ENCODE results near the gene CCDC40. TPM values are rescaled to one million over a fixed set of nuclear protein-coding genes. Genes with fewer than 3 reads are reported as not detected.

Gene CCDC40
- total and polyA plus RNA-seq, 2 donors (not counting 1 experiment from before 2014, with no cell fraction given), result 0.63 to 3.2 TPM

GRCh38 chr17:80003969-80004368 is 32.5 kb upstream of the CCDC40 start:
- intact Hi-C loops (cut with micrococcal nuclease), result no loop called here
- no peak overlapping the region for H3K9ac ChIP-seq (ENCODE audit: low read length)
- H3K36me3 ChIP-seq (replicated peaks in 1 of 2; ENCODE audit: control extremely low read depth in 1 of 2, control insufficient read depth in 1 of 2, extremely low read depth in 1 of 2, insufficient read depth in 2 of 2, low read length in 1 of 2), result no peaks in the 10 kb centered on the region
- no peak overlapping the region for H3K4me3 Mint-ChIP-seq
- H3K9me3 ChIP-seq (ENCODE audit: control extremely low read depth in 1 of 3, control insufficient read depth in 2 of 3, insufficient read depth in 1 of 3, low read length in 2 of 3), result peaks cover 0 to 7% (median 0%) of the 10 kb centered on the region in 3 donors
- H3K4me3 ChIP-seq (ENCODE audit: control extremely low read depth in 1 of 5, extremely low read depth in 1 of 5, insufficient read depth in 1 of 5, low read depth in 2 of 5, low read length in 4 of 5), result no peak overlapping the region
- no peak for DNase-seq
- POLR2A ChIA-PET, result interaction anchor here (0.5 kb wide), 1 partner anchor 159 kb away, joined by 8 read pairs; no protein-coding TSS in a partner anchor
- H3K4me2 ChIP-seq (replicated peaks; ENCODE audit: low read depth, low read length, poor library complexity, severe bottlenecking), result no peak overlapping the region
- H2AFZ ChIP-seq (ENCODE audit: insufficient read depth, low read depth, low read length, poor library complexity, severe bottlenecking), result no peak overlapping the region
- no peak overlapping the region for H3K27ac ChIP-seq (ENCODE audit: low read length in 2 of 2)
- 96% methylated on average over 7 of the region's 15 CpGs for WGBS (ENCODE audit: insufficient coverage)
- H3K27me3 Mint-ChIP-seq, result no peaks in the 10 kb centered on the region
- no peak overlapping the region for H3K27ac Mint-ChIP-seq
- peaks cover 9% of the 10 kb centered on the region for H3K4me1 Mint-ChIP-seq
- TF ChIP-seq CTCF (IDR thresholded peaks at IDR 0.05), result no peak
- no peak for TF ChIP-seq EZH2 (IDR thresholded peaks at IDR 0.05; ENCODE audit: borderline replicate concordance, insufficient read depth, low read depth, low read length, poor library complexity, severe bottlenecking)
- H3K4me1 ChIP-seq (ENCODE audit: control insufficient read depth in 2 of 2, insufficient read depth in 2 of 2, low read length in 2 of 2), result peaks cover 3 to 11% of the 10 kb centered on the region in 2 donors
- CTCF ChIA-PET, result interaction anchor here (0.6 to 3.1 kb wide), 5 partner anchors 10 to 699 kb away, joined by 3 to 17 read pairs (median 5); no protein-coding TSS in a partner anchor
- H4K20me1 ChIP-seq (ENCODE audit: control insufficient read depth, insufficient read depth, low read length, poor library complexity, severe bottlenecking), result no peaks in the 10 kb centered on the region
- H3K27me3 ChIP-seq (replicated peaks in 1 of 4; ENCODE audit: control extremely low read depth in 1 of 4, control insufficient read depth in 3 of 4, insufficient read depth in 4 of 4, low read length in 3 of 4), result no peaks in the 10 kb centered on the region
- no peaks in the 10 kb centered on the region for H3K9me3 Mint-ChIP-seq (ENCODE audit: insufficient read depth)
- no peaks in the 10 kb centered on the region for H3K79me2 ChIP-seq (ENCODE audit: control insufficient read depth, insufficient read depth, low read length)
- ATAC-seq (ENCODE audit: low read depth), result no peak

Measured in B cell (primary cell).